HepG2 (cell line): ENCODE measurements around the gene TMEM39A. TPM values are rescaled to one million over a fixed set of nuclear protein-coding genes. Genes with fewer than 3 reads are reported as not detected.
A peak's percentile ranks its signal among the peaks of the same experiment; 100 is the strongest.

Experiments used
- EED ChIP-seq: sonication (generic); formaldehyde crosslinking; IDR thresholded peaks from 2 replicates; pipeline ENCODE4 v1.5.0; 2020; ENCODE audit warnings: mild to moderate bottlenecking, missing genetic modification reagents
- FIP1L1 ChIP-seq: fragments of 200-400 bp; formaldehyde crosslinking; IDR thresholded peaks from 2 replicates; pipeline ENCODE4 v1.6.1; 2018; ENCODE audit warnings: low read depth, mild to moderate bottlenecking, low read length, moderate library complexity, borderline replicate concordance; ENCODE audit not compliant: insufficient read depth
- KAT2B ChIP-seq: fragments of 150-350 bp; IDR thresholded peaks from 2 replicates; pipeline ENCODE4 v1.6.1; 2014; ENCODE audit warnings: low read depth, low read length, borderline replicate concordance
- LRRFIP1 ChIP-seq: sonication (generic); formaldehyde crosslinking; conservative IDR thresholded peaks from 2 replicates; pipeline ENCODE4 v1.4.0; 2020; ENCODE audit warnings: missing genetic modification reagents
- MTA3 ChIP-seq: sonication (generic); formaldehyde crosslinking; IDR thresholded peaks from 2 replicates; pipeline ENCODE4 v1.4.0; 2020; ENCODE audit warnings: missing genetic modification reagents
- MTF1 ChIP-seq: sonication (generic); formaldehyde crosslinking; IDR thresholded peaks from 2 replicates; pipeline ENCODE4 v1.5.0; 2020; ENCODE audit warnings: missing genetic modification reagents
- RXRA ChIP-seq: sonication (generic); formaldehyde crosslinking; IDR thresholded peaks from 2 replicates; pipeline ENCODE4 v1.5.1; 2020; ENCODE audit warnings: missing genetic modification reagents
- SETDB1 ChIP-seq: sonication (generic); formaldehyde crosslinking; IDR thresholded peaks from 2 replicates; pipeline ENCODE4 v1.5.1; 2020; ENCODE audit warnings: missing genetic modification reagents, mild to moderate bottlenecking, borderline replicate concordance
- TERF1 ChIP-seq: sonication (generic); formaldehyde crosslinking; IDR thresholded peaks from 2 replicates; pipeline ENCODE4 v1.8.0; 2022; ENCODE audit warnings: mild to moderate bottlenecking, missing genetic modification reagents, moderate library complexity
- THYN1 ChIP-seq: sonication (generic); formaldehyde crosslinking; IDR thresholded peaks from 2 replicates; pipeline ENCODE4 v1.8.1; 2023; ENCODE audit warnings: low read depth, mild to moderate bottlenecking, moderate library complexity, missing genetic modification reagents, borderline replicate concordance
- ZC3H4 ChIP-seq: sonication (generic); formaldehyde crosslinking; IDR thresholded peaks from 2 replicates; pipeline ENCODE4 v1.4.0; 2020; ENCODE audit warnings: missing genetic modification reagents, borderline replicate concordance
- ZFP82 ChIP-seq: sonication (generic); formaldehyde crosslinking; IDR thresholded peaks from 2 replicates; pipeline ENCODE4 v1.5.1; 2020; ENCODE audit warnings: mild to moderate bottlenecking, missing genetic modification reagents, borderline replicate concordance
- ZNF354B ChIP-seq: sonication (generic); formaldehyde crosslinking; IDR thresholded peaks from 2 replicates; pipeline ENCODE4 v1.8.0; 2022; ENCODE audit warnings: mild to moderate bottlenecking, missing genetic modification reagents
- ZNF550 ChIP-seq: sonication (generic); formaldehyde crosslinking; IDR thresholded peaks from 2 replicates; pipeline ENCODE4 v1.4.0; 2020; ENCODE audit warnings: mild to moderate bottlenecking, missing genetic modification reagents, borderline replicate concordance
- ZNF878 ChIP-seq: sonication (generic); formaldehyde crosslinking; IDR thresholded peaks from 2 replicates; pipeline ENCODE4 v1.8.1; 2023; ENCODE audit warnings: mild to moderate bottlenecking, missing genetic modification reagents, moderate library complexity
- polyA plus RNA-seq, 8 experiments: library from polyadenylated mRNA; depleted of rRNA in 3 of 8; stranded (reverse) in 7 of 8; unstranded in 1 of 8; fragments of >200 nt; fragmentation: Illumina TruSeq in 4 of 8; extraction: Trizol in 4 of 8; gene quantifications; 2 replicates each; pipeline versions ENCODE4 v1.2.1 to v1.2.3, GENCODE V29; 2011 to 2016; ENCODE audit warnings: low read depth in 4 of 8, missing spikeins in 1 of 8, mixed read lengths in 1 of 8; ENCODE audit not compliant: insufficient read depth in 1 of 8
- total RNA-seq, 5 experiments: library from RNA; depleted of rRNA; stranded (reverse); fragments of >200 nt; fragmentation: Illumina TruSeq; extraction: Trizol; gene quantifications; 2 replicates each; pipeline ENCODE4 v1.2.3, GENCODE V29; 2016; ENCODE audit warnings: low read depth in 1 of 5
- TF ChIP-seq, protein P1 (sequence below): sonication (generic); formaldehyde crosslinking; IDR thresholded peaks from 2 replicates; pipeline ENCODE4 v1.4.0; 2020; ENCODE audit warnings: missing genetic modification reagents
- TF ChIP-seq, protein P2 (sequence below): sonication (generic); formaldehyde crosslinking; IDR thresholded peaks from 2 replicates; pipeline ENCODE4 v1.4.0; 2020; ENCODE audit warnings: missing genetic modification reagents, borderline replicate concordance
- TF ChIP-seq, protein P3 (sequence below): sonication (generic); formaldehyde crosslinking; IDR thresholded peaks from 2 replicates; pipeline ENCODE4 v1.8.0; 2022; ENCODE audit warnings: missing genetic modification reagents, low read depth, mild to moderate bottlenecking, borderline replicate concordance

Gene TMEM39A
- total and polyA plus RNA-seq, 2 of the 13 experiments (the other 11 are each of a cell fraction or from before 2014, with no cell fraction given): 55.8 to 64.9 TPM

GRCh38 chr3:119498186-119499011 is 35.0 kb upstream of the TMEM39A start, which contains the start of gene TIMMDC1 (continued):
- TF ChIP-seq, protein P1, sequence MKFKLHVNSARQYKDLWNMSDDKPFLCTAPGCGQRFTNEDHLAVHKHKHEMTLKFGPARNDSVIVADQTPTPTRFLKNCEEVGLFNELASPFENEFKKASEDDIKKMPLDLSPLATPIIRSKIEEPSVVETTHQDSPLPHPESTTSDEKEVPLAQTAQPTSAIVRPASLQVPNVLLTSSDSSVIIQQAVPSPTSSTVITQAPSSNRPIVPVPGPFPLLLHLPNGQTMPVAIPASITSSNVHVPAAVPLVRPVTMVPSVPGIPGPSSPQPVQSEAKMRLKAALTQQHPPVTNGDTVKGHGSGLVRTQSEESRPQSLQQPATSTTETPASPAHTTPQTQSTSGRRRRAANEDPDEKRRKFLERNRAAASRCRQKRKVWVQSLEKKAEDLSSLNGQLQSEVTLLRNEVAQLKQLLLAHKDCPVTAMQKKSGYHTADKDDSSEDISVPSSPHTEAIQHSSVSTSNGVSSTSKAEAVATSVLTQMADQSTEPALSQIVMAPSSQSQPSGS (CRISPR knock-in tag): peak; percentile 77
- TF ChIP-seq ZNF354B (CRISPR knock-in tag) (0 out of 2 replicates have a peak, but pooled peaks have one; percentile 24), EED (CRISPR knock-in tag) (no peak), THYN1 (CRISPR knock-in tag) (no peak), MTA3 (CRISPR knock-in tag) (no peak), ZFP82 (peak; percentile 59; the same call in 1 of the 2 replicates), ZNF550 (no peak), TERF1 (CRISPR knock-in tag) (no peak), SETDB1 (CRISPR knock-in tag) (no peak), ZC3H4 (peak; percentile 63; the same call in 1 of the 2 replicates), RXRA (CRISPR knock-in tag) (peak; percentile 97), KAT2B (no peak), ZNF878 (CRISPR knock-in tag) (peak; percentile 18; the same call in 1 of the 2 replicates), MTF1 (CRISPR knock-in tag) (peak; percentile 95; the same call in 1 of the 2 replicates), FIP1L1 (no peak), LRRFIP1 (CRISPR knock-in tag) (no peak)
- TF ChIP-seq, protein P2, sequence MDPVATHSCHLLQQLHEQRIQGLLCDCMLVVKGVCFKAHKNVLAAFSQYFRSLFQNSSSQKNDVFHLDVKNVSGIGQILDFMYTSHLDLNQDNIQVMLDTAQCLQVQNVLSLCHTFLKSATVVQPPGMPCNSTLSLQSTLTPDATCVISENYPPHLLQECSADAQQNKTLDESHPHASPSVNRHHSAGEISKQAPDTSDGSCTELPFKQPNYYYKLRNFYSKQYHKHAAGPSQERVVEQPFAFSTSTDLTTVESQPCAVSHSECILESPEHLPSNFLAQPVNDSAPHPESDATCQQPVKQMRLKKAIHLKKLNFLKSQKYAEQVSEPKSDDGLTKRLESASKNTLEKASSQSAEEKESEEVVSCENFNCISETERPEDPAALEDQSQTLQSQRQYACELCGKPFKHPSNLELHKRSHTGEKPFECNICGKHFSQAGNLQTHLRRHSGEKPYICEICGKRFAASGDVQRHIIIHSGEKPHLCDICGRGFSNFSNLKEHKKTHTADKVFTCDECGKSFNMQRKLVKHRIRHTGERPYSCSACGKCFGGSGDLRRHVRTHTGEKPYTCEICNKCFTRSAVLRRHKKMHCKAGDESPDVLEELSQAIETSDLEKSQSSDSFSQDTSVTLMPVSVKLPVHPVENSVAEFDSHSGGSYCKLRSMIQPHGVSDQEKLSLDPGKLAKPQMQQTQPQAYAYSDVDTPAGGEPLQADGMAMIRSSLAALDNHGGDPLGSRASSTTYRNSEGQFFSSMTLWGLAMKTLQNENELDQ: no peak
- TF ChIP-seq, protein P3, sequence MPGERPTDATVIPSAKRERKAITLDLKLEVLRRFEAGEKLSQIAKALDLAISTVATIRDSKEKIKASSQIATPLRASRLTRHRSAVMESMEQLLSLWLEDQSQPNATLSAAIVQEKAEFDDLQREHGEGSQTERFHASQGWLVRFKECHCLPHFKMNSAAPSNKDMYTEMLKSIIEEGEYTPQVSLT (CRISPR knock-in tag): 0 out of 2 replicates have a peak, but pooled peaks have one; percentile 21
